AG10803 (cell line): ENCODE measurements around the gene ALK.

Source experiments
- DNase-seq: peaks from one replicate; pipeline ENCODE4 v3.0.0; 2010; ENCODE audit warnings: low read depth
- H3K4me3 ChIP-seq: 2 replicates; pipeline ENCODE4 v1.5.1; 2011; ENCODE audit warnings: mild to moderate bottlenecking, low read length, control low read depth
- TF ChIP-seq, protein P1 (sequence below): conservative IDR thresholded peaks from 2 replicates; pipeline ENCODE4 v1.5.1; 2011; ENCODE audit warnings: mild to moderate bottlenecking, low read length, control low read depth, inconsistent platforms

The ALK gene

DNA sequence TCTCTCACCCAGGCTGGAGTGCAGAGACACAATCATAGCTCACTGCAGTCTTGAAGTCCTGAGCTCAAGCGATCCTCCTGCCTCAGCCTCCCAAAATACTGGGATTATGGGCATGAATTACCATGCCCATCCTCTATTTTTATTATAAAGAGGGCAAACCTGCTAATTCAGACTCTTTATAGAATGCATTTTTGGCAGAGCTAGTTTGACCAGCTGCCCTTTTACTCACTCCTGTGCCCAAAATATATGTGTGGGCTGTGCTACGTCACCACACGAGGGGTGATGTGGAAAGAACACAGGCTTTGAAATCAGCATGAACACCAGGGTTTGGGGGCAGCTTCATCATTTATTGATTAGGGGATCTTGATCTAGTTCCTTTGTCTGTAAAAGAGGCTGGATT lies 668.4 kb downstream of the ALK start:
- H3K4me3 ChIP-seq, result no peak overlapping the region
- TF ChIP-seq, protein P1, sequence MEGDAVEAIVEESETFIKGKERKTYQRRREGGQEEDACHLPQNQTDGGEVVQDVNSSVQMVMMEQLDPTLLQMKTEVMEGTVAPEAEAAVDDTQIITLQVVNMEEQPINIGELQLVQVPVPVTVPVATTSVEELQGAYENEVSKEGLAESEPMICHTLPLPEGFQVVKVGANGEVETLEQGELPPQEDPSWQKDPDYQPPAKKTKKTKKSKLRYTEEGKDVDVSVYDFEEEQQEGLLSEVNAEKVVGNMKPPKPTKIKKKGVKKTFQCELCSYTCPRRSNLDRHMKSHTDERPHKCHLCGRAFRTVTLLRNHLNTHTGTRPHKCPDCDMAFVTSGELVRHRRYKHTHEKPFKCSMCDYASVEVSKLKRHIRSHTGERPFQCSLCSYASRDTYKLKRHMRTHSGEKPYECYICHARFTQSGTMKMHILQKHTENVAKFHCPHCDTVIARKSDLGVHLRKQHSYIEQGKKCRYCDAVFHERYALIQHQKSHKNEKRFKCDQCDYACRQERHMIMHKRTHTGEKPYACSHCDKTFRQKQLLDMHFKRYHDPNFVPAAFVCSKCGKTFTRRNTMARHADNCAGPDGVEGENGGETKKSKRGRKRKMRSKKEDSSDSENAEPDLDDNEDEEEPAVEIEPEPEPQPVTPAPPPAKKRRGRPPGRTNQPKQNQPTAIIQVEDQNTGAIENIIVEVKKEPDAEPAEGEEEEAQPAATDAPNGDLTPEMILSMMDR, result no peak
- no peak for DNase-seq

DNA sequence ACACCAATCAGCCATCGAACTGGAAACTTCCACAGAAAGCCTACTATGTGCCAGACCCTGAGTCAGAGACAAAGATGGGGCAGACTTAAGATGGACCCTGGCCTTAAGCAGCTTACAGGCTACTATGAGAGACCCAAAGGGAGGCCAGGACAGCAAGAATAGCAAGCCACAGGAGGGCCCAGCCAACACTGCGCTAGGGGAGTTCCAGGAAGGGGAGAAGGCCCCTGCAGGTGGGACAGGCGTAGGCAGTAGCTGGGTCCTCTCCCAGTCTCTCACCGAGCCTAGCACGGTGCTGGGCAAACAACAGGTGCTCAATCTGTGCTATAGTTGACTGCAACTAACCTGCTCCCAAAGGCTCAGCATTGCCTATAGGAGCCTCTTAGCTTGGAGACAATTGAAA lies 670.0 kb downstream of the ALK start:
- TF ChIP-seq, protein P1, result no peak
- DNase-seq, result no peak
- no peak overlapping the region for H3K4me3 ChIP-seq

DNA sequence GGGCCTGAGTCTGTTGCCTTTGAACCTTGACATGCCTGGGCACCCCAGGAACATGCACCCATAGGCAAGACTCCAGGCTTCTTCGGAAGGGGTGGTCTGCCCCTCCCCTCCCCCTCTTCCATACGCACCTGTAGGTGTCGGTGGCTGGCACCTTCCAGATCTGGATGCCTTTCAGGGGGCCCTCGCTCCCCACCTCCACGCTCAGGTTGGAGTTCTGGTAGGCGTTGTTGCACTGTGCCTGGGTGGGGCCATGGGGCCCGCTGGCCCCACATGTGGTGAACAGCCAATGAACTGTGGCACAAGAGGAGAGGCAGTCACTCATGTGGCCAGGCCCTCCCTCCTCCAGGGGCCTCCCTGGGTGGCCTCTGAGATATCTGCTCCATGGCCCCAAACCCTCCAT lies 670.4 kb downstream of the ALK start:
- no peak for DNase-seq
- no peak overlapping the region for H3K4me3 ChIP-seq
- TF ChIP-seq, protein P1, result no peak

DNA sequence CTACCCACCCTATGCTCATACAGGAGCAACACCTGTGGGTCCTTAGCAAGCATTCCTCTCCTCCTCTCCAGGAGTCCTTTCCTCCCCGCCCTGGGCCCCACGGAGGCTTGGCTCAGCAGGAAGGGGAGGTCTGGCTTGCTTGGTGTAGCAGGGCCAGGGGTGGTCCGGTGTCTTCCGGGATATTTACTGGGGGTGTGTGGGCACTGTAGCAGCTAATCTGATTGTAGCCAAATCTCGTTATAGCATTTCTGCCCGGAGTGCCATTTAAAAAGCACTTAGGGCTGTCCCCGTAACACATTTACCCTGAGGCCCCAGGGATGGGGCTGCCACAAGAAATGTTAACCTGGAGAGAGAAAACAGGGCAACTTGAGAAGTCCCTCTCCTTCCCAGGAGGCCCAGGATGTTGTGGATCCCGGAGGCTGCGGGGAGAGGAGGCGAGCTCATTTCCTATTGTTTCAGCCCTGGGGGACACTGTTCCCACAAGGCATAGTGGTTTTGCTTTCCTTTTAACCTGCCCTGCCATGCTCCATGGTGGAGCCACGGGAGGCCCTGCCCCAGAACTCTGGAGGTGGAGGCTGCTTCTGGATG lies 671.6 kb downstream of the ALK start:
- DNase-seq, result no peak
- H3K4me3 ChIP-seq, result no peak overlapping the region
- TF ChIP-seq, protein P1, result no peak

DNA sequence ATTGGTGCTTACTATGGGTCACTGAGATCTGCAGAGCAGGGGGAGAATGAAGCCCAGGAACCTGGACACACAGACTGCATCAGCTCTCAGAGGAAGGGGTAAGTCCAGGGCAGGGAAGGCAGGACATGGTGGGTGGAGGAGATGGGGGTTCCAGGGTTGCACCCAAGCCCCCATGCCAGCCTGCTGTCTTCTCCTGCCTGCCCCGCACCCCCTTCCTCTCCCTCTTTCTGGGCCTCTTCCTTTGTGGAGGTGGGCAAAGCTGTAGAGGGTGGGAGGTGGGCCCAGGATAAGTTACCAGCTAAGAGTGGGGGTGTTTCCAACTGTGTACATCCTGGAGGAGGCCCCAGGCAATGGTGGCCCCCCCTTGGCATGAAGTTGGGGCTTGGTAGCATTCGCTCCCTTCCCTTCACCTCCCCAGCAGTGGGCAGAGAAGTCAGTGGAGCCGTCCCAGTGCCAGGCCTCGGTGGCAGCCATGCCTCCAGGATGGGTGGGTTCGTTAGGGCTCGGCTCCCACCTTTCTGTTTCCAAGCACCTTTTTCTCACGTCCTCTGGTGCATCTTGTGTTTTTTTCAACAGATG lies 674.0 kb downstream of the ALK start:
- TF ChIP-seq, protein P1, result no peak
- H3K4me3 ChIP-seq, result no peak overlapping the region
- DNase-seq, result no peak

DNA sequence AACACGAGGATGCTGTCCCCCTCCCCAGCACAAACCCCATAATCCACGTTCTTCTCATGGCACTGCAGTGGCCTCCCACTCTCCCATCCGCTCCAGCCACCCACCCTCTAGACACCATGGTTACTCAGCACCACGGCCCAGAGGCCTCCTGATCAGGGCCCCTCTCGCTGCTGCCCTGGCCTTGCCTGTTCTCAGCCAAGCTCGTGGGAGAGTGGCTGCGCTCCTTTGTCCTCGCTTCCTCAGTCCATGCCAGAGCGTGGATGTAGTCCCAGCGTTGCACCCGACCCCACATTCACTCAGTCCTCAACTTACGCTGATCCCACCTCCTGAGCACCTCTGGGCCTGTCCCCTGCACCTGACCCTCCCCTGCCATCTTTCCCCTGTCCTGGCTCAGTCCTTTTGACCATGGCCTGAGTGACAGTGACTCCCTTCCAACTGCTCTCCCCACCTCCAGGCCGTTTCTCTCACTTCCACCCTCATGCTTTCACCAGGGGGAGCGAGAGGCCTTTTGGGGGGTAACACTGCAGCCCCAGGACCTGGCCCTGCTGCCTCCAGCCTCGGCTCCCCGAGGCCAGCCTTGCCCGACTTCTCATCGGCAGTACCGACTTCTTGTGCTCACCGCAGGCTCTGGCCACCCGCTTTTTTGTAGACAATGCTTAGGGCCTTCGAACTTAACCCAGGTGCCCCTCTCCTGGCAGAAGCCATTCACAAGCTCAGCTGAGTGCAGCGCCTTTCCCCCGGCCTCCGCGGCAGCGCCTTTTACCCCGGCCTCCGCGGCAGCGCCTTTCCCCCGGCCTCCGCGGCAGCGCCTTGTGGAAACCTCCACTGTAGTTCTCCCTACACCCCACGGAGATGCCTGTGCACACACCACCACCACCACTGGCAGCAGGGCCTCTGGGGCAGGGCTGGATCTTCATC lies 674.7 kb downstream of the ALK start:
- DNase-seq, result no peak
- no peak overlapping the region for H3K4me3 ChIP-seq
- TF ChIP-seq, protein P1, result no peak
